Stimulated activated CD4-positive, alpha-beta T cell treated with anti-CD3 and anti-CD28 coated beads, Interleukin-1b, Interleukin-23, amount 100 ng/mL, for 24 hours (primary cell): ENCODE results near the gene CISTR.
A peak's percentile ranks its signal among the peaks of the same experiment; 100 is the strongest.

Experiments used
- DNase-seq, 4 experiments: peaks; one replicate each; pipeline ENCODE4 v3.0.0-alpha.2; 2020; ENCODE audit warnings: low read depth in 4 of 4, low spot score in 1 of 4

Gene CISTR

GRCh38 chr12:53744130-53744441, 7.7 kb downstream of the CISTR start:
- no peak for DNase-seq

- peak; percentile 13 to 44 (median 34) for DNase-seq
Measured at GRCh38 chr12:53743266-53744129, 8.3 kb downstream of the CISTR start.

GRCh38 chr12:53740130-53740491, 11.7 kb downstream of the CISTR start:
- DNase-seq, result no peak

- no peak for DNase-seq
Measured at GRCh38 chr12:53739214-53740129, 12.3 kb downstream of the CISTR start.

- DNase-seq, result peak in 2 of 4 experiments; percentile 16 to 26
Measured at GRCh38 chr12:53738406-53739213, 13.2 kb downstream of the CISTR start.

GRCh38 chr12:53737951-53738405, 13.8 kb downstream of the CISTR start:
- no peak for DNase-seq

- no peak for DNase-seq
Measured at GRCh38 chr12:53737093-53737808, 14.5 kb downstream of the CISTR start.

GRCh38 chr12:53736592-53736991, 15.2 kb downstream of the CISTR start:
- DNase-seq, result no peak

- no peak for DNase-seq
Measured at GRCh38 chr12:53735556-53735955, 16.2 kb downstream of the CISTR start.

GRCh38 chr12:53734425-53734824, 17.4 kb downstream of the CISTR start:
- no peak for DNase-seq

GRCh38 chr12:53733807-53734200, 18.0 kb downstream of the CISTR start:
- no peak for DNase-seq

- no peak for DNase-seq
Measured at GRCh38 chr12:53733051-53733806, 18.6 kb downstream of the CISTR start.

- DNase-seq, result no peak
Measured at GRCh38 chr12:53729644-53730043, 22.1 kb downstream of the CISTR start.

GRCh38 chr12:53728206-53728605, 23.6 kb downstream of the CISTR start:
- no peak for DNase-seq

GRCh38 chr12:53727310-53728041, 24.3 kb downstream of the CISTR start, which contains the start of gene CALCOCO1:
CALCOCO1 (minus strand) TSS chr12:53727452; CDS start chr12:53725242, 2,210 bp downstream.
- peak; percentile 82 to 95 (median 90) for DNase-seq

GRCh38 chr12:53726946-53727309, 24.9 kb downstream of the CISTR start:
- no peak for DNase-seq

- no peak for DNase-seq
Measured at GRCh38 chr12:53726341-53726740, 25.4 kb downstream of the CISTR start.

GRCh38 chr12:53725824-53726223, 26.0 kb downstream of the CISTR start:
- DNase-seq, result no peak

- no peak for DNase-seq
Measured at GRCh38 chr12:53722450-53723041, 29.2 kb downstream of the CISTR start.
